Measurements from ENCODE around the gene MCM5.
"Not testable (repeated sequence)": the region's sequence is repeated elsewhere in the genome, so short reads cannot be mapped to it uniquely, and the experiment has no call there.

The MCM5 gene

GRCh38 chr22:35399678-35400500, at the start of gene MCM5:
TSS of gene MCM5 (plus strand) at chr22:35400140. CDS start at chr22:35400439, 299 bp downstream.
- peak; percentile 97 for DNase-seq

- DNase-seq = peak; percentile 91
Observed at GRCh38 chr22:35350539-35351503, 49.1 kb upstream of the MCM5 start.

- peak; percentile 56 for DNase-seq
Observed at GRCh38 chr22:35352214-35353111, 47.5 kb upstream of the MCM5 start.

- no peak for DNase-seq
Observed at GRCh38 chr22:35353318-35353717, 46.6 kb upstream of the MCM5 start.

- no peak for DNase-seq
Observed at GRCh38 chr22:35354068-35354467, 45.9 kb upstream of the MCM5 start.

GRCh38 chr22:35357883-35358621, 41.9 kb upstream of the MCM5 start:
- DNase-seq = no peak

- DNase-seq = no peak
Observed at GRCh38 chr22:35359380-35360065, 40.4 kb upstream of the MCM5 start.

- DNase-seq = no peak
Observed at GRCh38 chr22:35361001-35361558, 38.9 kb upstream of the MCM5 start.

GRCh38 chr22:35363566-35364086, 36.3 kb upstream of the MCM5 start:
- no peak for DNase-seq

- DNase-seq = not testable (repeated sequence)
Observed at GRCh38 chr22:35364230-35364629, 35.7 kb upstream of the MCM5 start.

- DNase-seq = no peak
Observed at GRCh38 chr22:35367331-35367886, 32.5 kb upstream of the MCM5 start.

GRCh38 chr22:35368386-35368785, 31.6 kb upstream of the MCM5 start:
- DNase-seq = no peak

GRCh38 chr22:35369996-35370395, 29.9 kb upstream of the MCM5 start:
- DNase-seq = no peak

GRCh38 chr22:35373781-35374180, 26.2 kb upstream of the MCM5 start:
- DNase-seq = no peak

- DNase-seq = no peak
Observed at GRCh38 chr22:35375031-35375430, 24.9 kb upstream of the MCM5 start.

GRCh38 chr22:35375526-35375925, 24.4 kb upstream of the MCM5 start:
- no peak for DNase-seq

- DNase-seq = peak; percentile 19
Observed at GRCh38 chr22:35376728-35377472, 23.0 kb upstream of the MCM5 start.

- DNase-seq = no peak
Observed at GRCh38 chr22:35377735-35378134, 22.2 kb upstream of the MCM5 start.

GRCh38 chr22:35378621-35379020, 21.3 kb upstream of the MCM5 start:
- no peak for DNase-seq
